ENCODE results near the gene SLC38A5. TPM values are rescaled to one million over a fixed set of nuclear protein-coding genes. Genes with fewer than 3 reads are reported as not detected.

The SLC38A5 gene
- total RNA-seq, 4 donors from 2014 or later: 0.46 to 0.69 TPM; not detected in 2

- Histone ChIP-seq H3K4me3 (no peak overlapping the region), H3K9me3 (no peaks in the 10 kb centered on the region), H3K4me1 (no peaks in the 10 kb centered on the region), H3K36me3 (no peaks in the 10 kb centered on the region), H3K27me3 (no peaks in the 10 kb centered on the region), H3K27ac (no peak overlapping the region)
- in situ Hi-C loops (cut with MboI; ENCODE audit: low sequenced_read_pairs in 4 of 4): no loop called here
- TF ChIP-seq POLR2A (IDR thresholded peaks at IDR 0.05) (no peak), CTCF (IDR thresholded peaks at IDR 0.05 in 4 of 5, conservative IDR thresholded peaks at IDR 0.05 in 1 of 5) (no peak)
- DNase-seq (no peak), ATAC-seq (no peak)
- intact Hi-C loops (cut with DNase I; ENCODE audit: low total_unique reads): no loop called here
These were observed 37.2 kb upstream of the SLC38A5 start for GRCh38 chrX:48507246-48507645.

DNA sequence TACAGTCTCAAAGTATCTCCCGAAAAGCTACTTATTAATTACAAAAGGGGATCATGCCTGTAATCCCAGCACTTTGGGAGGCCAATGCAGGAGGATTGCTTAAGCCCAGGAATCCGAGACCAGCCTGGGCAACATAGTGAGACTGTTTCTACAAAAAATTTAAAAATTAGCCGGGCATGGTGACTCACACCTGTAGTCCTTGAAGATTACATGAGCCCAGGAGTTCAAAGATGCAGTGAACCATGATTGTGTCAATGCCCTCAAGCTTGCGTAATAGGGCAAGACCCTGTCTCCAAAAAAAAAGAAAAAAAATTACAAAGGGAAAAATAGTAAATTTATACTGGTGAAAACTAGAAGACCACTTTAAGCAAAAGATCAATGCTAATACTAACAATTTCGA lies 35.4 kb upstream of the SLC38A5 start:
- in situ Hi-C loops (cut with MboI; ENCODE audit: low sequenced_read_pairs in 4 of 4): no loop called here
- ATAC-seq: no peak
- no peak overlapping the region for H3K4me3 ChIP-seq
- intact Hi-C loops (cut with DNase I; ENCODE audit: low total_unique reads): no loop called here
- no peaks in the 10 kb centered on the region for H3K4me1 ChIP-seq
- H3K27me3 ChIP-seq: no peaks in the 10 kb centered on the region
- no peak overlapping the region for H3K27ac ChIP-seq
- DNase-seq: no peak
- H3K36me3 ChIP-seq: no peaks in the 10 kb centered on the region
- no peak for TF ChIP-seq POLR2A (IDR thresholded peaks at IDR 0.05)
- TF ChIP-seq CTCF (IDR thresholded peaks at IDR 0.05 in 4 of 5, conservative IDR thresholded peaks at IDR 0.05 in 1 of 5): no peak
- H3K9me3 ChIP-seq: no peaks in the 10 kb centered on the region

DNA sequence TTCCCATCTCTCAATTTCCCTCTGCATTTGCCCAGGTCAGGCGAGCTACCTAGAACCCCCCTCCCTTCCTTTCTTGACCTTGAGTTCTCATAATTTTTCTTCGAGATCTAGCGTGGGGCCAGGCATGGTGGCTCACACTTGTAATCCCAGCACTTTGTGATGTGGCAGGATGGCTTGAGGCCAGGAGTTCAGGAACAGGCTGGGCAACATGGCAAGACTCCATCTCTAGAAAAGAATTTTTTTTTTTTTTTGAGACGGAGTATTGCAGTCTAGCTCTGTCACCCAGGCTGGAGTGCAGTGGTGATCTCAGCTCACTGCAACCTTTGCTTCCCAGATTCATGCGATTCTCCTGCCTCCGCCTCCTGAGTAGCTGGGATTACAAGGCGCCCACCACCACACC lies 34.2 kb upstream of the SLC38A5 start:
- in situ Hi-C loops (cut with MboI; ENCODE audit: low sequenced_read_pairs in 4 of 4): no loop called here
- Histone ChIP-seq H3K4me1 (no peaks in the 10 kb centered on the region), H3K36me3 (no peaks in the 10 kb centered on the region), H3K27me3 (no peaks in the 10 kb centered on the region), H3K9me3 (no peaks in the 10 kb centered on the region), H3K27ac (no peak overlapping the region), H3K4me3 (no peak overlapping the region)
- TF ChIP-seq CTCF (IDR thresholded peaks at IDR 0.05 in 4 of 5, conservative IDR thresholded peaks at IDR 0.05 in 1 of 5): no peak
- TF ChIP-seq POLR2A (IDR thresholded peaks at IDR 0.05): no peak
- ATAC-seq (no peak), DNase-seq (no peak)
- intact Hi-C loops (cut with DNase I; ENCODE audit: low total_unique reads): no loop called here

DNA sequence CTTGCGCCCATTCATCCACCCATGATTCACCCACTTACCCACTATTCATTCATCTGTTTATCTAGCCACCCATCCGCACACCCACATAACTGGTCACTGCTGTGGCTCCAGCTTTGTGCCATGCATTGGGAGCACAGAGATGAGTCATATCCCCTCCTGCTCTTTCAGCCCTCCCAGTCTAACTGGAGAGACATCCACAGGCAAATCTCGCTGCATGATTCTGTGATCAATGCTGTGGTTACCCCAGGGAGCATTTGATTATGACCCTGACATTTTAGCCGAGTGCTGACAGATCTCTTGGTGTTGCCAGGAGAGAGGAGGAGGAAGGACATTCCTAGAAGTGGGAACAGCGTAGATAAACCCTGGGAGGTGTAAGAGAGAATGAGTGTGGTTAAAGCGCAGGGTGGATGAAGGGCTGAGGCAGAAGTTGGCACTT lies 28.3 kb upstream of the SLC38A5 start:
- intact Hi-C loops (cut with DNase I; ENCODE audit: low total_unique reads) (no loop called here), in situ Hi-C loops (cut with MboI; ENCODE audit: low sequenced_read_pairs in 4 of 4) (loop anchor here in 1 of 4 donors (25.0 kb wide), 1 partner anchor 411 kb away; no protein-coding TSS in a partner anchor)
- Histone ChIP-seq H3K9me3 (no peaks in the 10 kb centered on the region), H3K4me1 (no peaks in the 10 kb centered on the region), H3K36me3 (no peaks in the 10 kb centered on the region), H3K4me3 (no peak overlapping the region), H3K27ac (no peak overlapping the region), H3K27me3 (no peaks in the 10 kb centered on the region)
- ATAC-seq (no peak), DNase-seq (no peak)
- no peak for TF ChIP-seq CTCF (IDR thresholded peaks at IDR 0.05 in 4 of 5, conservative IDR thresholded peaks at IDR 0.05 in 1 of 5)
- TF ChIP-seq POLR2A (IDR thresholded peaks at IDR 0.05): no peak

- Histone ChIP-seq H3K9me3 (no peaks in the 10 kb centered on the region), H3K27me3 (no peaks in the 10 kb centered on the region), H3K27ac (no peak overlapping the region), H3K36me3 (no peaks in the 10 kb centered on the region), H3K4me3 (no peak overlapping the region), H3K4me1 (no peaks in the 10 kb centered on the region)
- in situ Hi-C loops (cut with MboI; ENCODE audit: low sequenced_read_pairs in 4 of 4): loop anchor here in 1 of 4 donors (25.0 kb wide), 1 partner anchor 411 kb away; no protein-coding TSS in a partner anchor
- no peak for TF ChIP-seq POLR2A (IDR thresholded peaks at IDR 0.05)
- no peak for TF ChIP-seq CTCF (IDR thresholded peaks at IDR 0.05 in 4 of 5, conservative IDR thresholded peaks at IDR 0.05 in 1 of 5)
- intact Hi-C loops (cut with DNase I; ENCODE audit: low total_unique reads): no loop called here
- no peak for DNase-seq
- ATAC-seq: no peak
These were observed 27.8 kb upstream of the SLC38A5 start for GRCh38 chrX:48497871-48498270.

All from gastrocnemius medialis (tissue), 4 donors.